KMS-11 (cell line): Measurements from ENCODE around the gene BRAF.

Experiments used
- H2AFZ ChIP-seq: fragments of 200-600 bp; sonication (generic); 2 replicates; pipeline ENCODE4 v1.6.1; 2016; ENCODE audit warnings: antibody characterized with exemption, mixed run types, low read depth
- H3K27ac ChIP-seq: fragments of 200-600 bp; sonication (generic); 2 replicates; pipeline ENCODE4 v1.6.1; 2016; ENCODE audit warnings: mild to moderate bottlenecking, mixed run types
- H3K27me3 ChIP-seq: fragments of 200-600 bp; sonication (generic); 2 replicates; pipeline ENCODE4 v1.6.1; 2017; ENCODE audit warnings: mild to moderate bottlenecking, low read depth, mixed run types, moderate library complexity; ENCODE audit not compliant: insufficient read depth
- H3K36me3 ChIP-seq: fragments of 200-600 bp; sonication (generic); 2 replicates; pipeline ENCODE4 v1.6.1; 2017; ENCODE audit warnings: mild to moderate bottlenecking, mixed run types; ENCODE audit not compliant: insufficient read depth
- H3K4me1 ChIP-seq: fragments of 200-600 bp; sonication (generic); 2 replicates; pipeline ENCODE4 v1.6.1; 2016; ENCODE audit warnings: mild to moderate bottlenecking, low read depth, mixed run types; ENCODE audit not compliant: poor library complexity, severe bottlenecking
- H3K4me2 ChIP-seq: fragments of 200-600 bp; sonication (generic); 2 replicates; pipeline ENCODE4 v1.7.0; 2016; ENCODE audit warnings: mild to moderate bottlenecking, mixed run types
- H3K4me3 ChIP-seq: fragments of 200-600 bp; sonication (generic); IDR thresholded peaks from 2 replicates; pipeline ENCODE4 v1.6.1; 2017; ENCODE audit warnings: low read depth, low read length, mixed read lengths; ENCODE audit not compliant: insufficient read depth
- H3K79me2 ChIP-seq: fragments of 200-600 bp; sonication (generic); 2 replicates; pipeline ENCODE4 v1.6.1; 2016; ENCODE audit warnings: low read depth, mixed run types; ENCODE audit not compliant: insufficient read depth
- H3K9ac ChIP-seq: fragments of 200-600 bp; sonication (generic); 2 replicates; pipeline ENCODE4 v1.6.1; 2016; ENCODE audit warnings: mild to moderate bottlenecking, mixed run types
- H4K20me1 ChIP-seq: fragments of 200-600 bp; sonication (generic); 2 replicates; pipeline ENCODE4 v1.6.1; 2016; ENCODE audit warnings: mild to moderate bottlenecking, mixed run types; ENCODE audit not compliant: insufficient read depth
- CTCF ChIP-seq: fragments of 200-600 bp; sonication (generic); conservative IDR thresholded peaks from 2 replicates; pipeline ENCODE4 v1.6.1; 2017; ENCODE audit warnings: low read depth, mild to moderate bottlenecking, antibody characterized with exemption, low read length, moderate library complexity, mixed read lengths

BRAF gene

GRCh38 chr7:140688341-140688740, 236.4 kb downstream of the BRAF start:
- Histone ChIP-seq H3K9ac (no peak overlapping the region), H3K27me3 (no peaks in the 10 kb centered on the region), H2AFZ (no peak overlapping the region), H3K27ac (no peak overlapping the region), H3K4me2 (no peak overlapping the region), H3K36me3 (no peaks in the 10 kb centered on the region), H3K79me2 (no peaks in the 10 kb centered on the region), H3K4me3 (no peak overlapping the region), H4K20me1 (no peaks in the 10 kb centered on the region), H3K4me1 (no peaks in the 10 kb centered on the region)
- no peak for TF ChIP-seq CTCF

GRCh38 chr7:140686921-140687320, 237.8 kb downstream of the BRAF start:
- Histone ChIP-seq H3K4me1 (no peaks in the 10 kb centered on the region), H3K4me2 (no peak overlapping the region), H2AFZ (no peak overlapping the region), H3K4me3 (no peak overlapping the region), H4K20me1 (no peaks in the 10 kb centered on the region), H3K79me2 (no peaks in the 10 kb centered on the region), H3K36me3 (no peaks in the 10 kb centered on the region), H3K27me3 (no peaks in the 10 kb centered on the region), H3K9ac (no peak overlapping the region), H3K27ac (no peak overlapping the region)
- no peak for TF ChIP-seq CTCF

GRCh38 chr7:140685407-140686087, 239.2 kb downstream of the BRAF start:
- no peak overlapping the region for H3K9ac ChIP-seq
- H3K27ac ChIP-seq, result no peak overlapping the region
- no peaks in the 10 kb centered on the region for H3K27me3 ChIP-seq
- no peak overlapping the region for H2AFZ ChIP-seq
- TF ChIP-seq CTCF, result no peak
- no peak overlapping the region for H3K4me2 ChIP-seq
- no peaks in the 10 kb centered on the region for H3K36me3 ChIP-seq
- H3K4me3 ChIP-seq, result no peak overlapping the region
- H4K20me1 ChIP-seq, result no peaks in the 10 kb centered on the region
- H3K79me2 ChIP-seq, result no peaks in the 10 kb centered on the region
- H3K4me1 ChIP-seq, result no peaks in the 10 kb centered on the region

GRCh38 chr7:140684066-140684950, 240.4 kb downstream of the BRAF start:
- no peaks in the 10 kb centered on the region for H3K36me3 ChIP-seq
- H4K20me1 ChIP-seq, result no peaks in the 10 kb centered on the region
- no peaks in the 10 kb centered on the region for H3K79me2 ChIP-seq
- H3K27me3 ChIP-seq, result no peaks in the 10 kb centered on the region
- H2AFZ ChIP-seq, result no peak overlapping the region
- no peak overlapping the region for H3K4me3 ChIP-seq
- TF ChIP-seq CTCF, result no peak
- H3K4me1 ChIP-seq, result no peaks in the 10 kb centered on the region
- H3K9ac ChIP-seq, result no peak overlapping the region
- H3K27ac ChIP-seq, result no peak overlapping the region
- H3K4me2 ChIP-seq, result no peak overlapping the region
